H1 (cell line): ENCODE measurements around the gene ANKRD29. TPM values are rescaled to one million over a fixed set of nuclear protein-coding genes. Genes with fewer than 3 reads are reported as not detected.

Experiments
- CHD7 ChIP-seq: fragments of 300-600 bp; sonication (generic); IDR thresholded peaks from 2 replicates; pipeline ENCODE4 v1.7.1; 2012; ENCODE audit warnings: low read length, moderate library complexity, mild to moderate bottlenecking, inconsistent platforms; ENCODE audit not compliant: insufficient replicate concordance
- RNF2 ChIP-seq: fragments of 200-900, 300-1000 bp; sonication (generic); IDR thresholded peaks from 2 replicates; pipeline ENCODE4 v1.7.1; 2016; ENCODE audit warnings: borderline replicate concordance, low read depth, mild to moderate bottlenecking, antibody characterized with exemption, low read length; ENCODE audit not compliant: poor library complexity, severe bottlenecking; ENCODE audit errors: missing control alignments
- polyA plus RNA-seq, 7 experiments: library from polyadenylated mRNA; depleted of rRNA in 3 of 7; stranded (reverse) in 5 of 7; unstranded in 2 of 7; fragments of >200 nt in 5 of 7; fragments of 200-250 nt in 2 of 7; gene quantifications; 1 replicate in 5 of 7; 2 replicates in 1 of 7; 4 replicates in 1 of 7; pipeline versions ENCODE4 v1.2.1 to v1.2.3, GENCODE V29; 2011 to 2013; ENCODE audit warnings: missing spikeins in 2 of 7, mixed read lengths in 2 of 7
- total RNA-seq: library from RNA; stranded (reverse); fragmentation: NEBNext Ultra II Directional; extraction: Animal tissue kit (Norgen Biotek cat#: 25700); gene quantifications from 2 replicates; pipeline ENCODE4 v1.2.1, GENCODE V29; 2021

The ANKRD29 gene
- total and polyA plus RNA-seq, 2 of the 8 experiments (the other 6 are each of a cell fraction or from before 2014, with no cell fraction given) = 3.0 to 7.3 TPM

GRCh38 chr18:23671564-23671963, 8.9 kb upstream of the ANKRD29 start (continued):
- TF ChIP-seq CHD7 (no peak), RNF2 (no peak)
